HEK293 (cell line): ENCODE measurements around the gene FMN1.

ENCODE experiments used
- CTCF ChIA-PET: fragments of 350-600 bp; formaldehyde crosslinking; extraction: SDS; loops from one replicate; lab custom pipeline; 2021; ENCODE audit warnings: antibody characterized with exemption; lab: Yijun Ruan, JAX
- POLR2A ChIA-PET: fragments of 300-600 bp; formaldehyde crosslinking; extraction: SDS; loops from one replicate; lab custom pipeline; 2020; ENCODE audit warnings: antibody characterized with exemption, inconsistent platforms; lab: Yijun Ruan, JAX
- H3K27ac ChIP-seq: fragments of 200-500 bp; sonication (Bioruptor generic); 2 replicates; pipeline ENCODE4 v1.5.1; 2014; ENCODE audit warnings: low read depth, low read length, control low read depth, inconsistent platforms; ENCODE audit errors: extremely low read depth
- H3K36me3 ChIP-seq, 2 experiments: fragments of 200-500 bp in 1 of 2; sonication (Bioruptor generic) in 1 of 2; 1 replicate in 1 of 2; 2 replicates in 1 of 2; pipeline ENCODE4 v1.5.1; 2014 to 2017; ENCODE audit warnings: inconsistent platforms in 2 of 2, low read length in 2 of 2; ENCODE audit not compliant: control insufficient read depth in 2 of 2, insufficient read depth in 1 of 2
- H3K4me1 ChIP-seq: fragments of 200-500 bp; sonication (Bioruptor generic); 2 replicates; pipeline ENCODE4 v1.5.1; 2014; ENCODE audit warnings: mild to moderate bottlenecking, low read length, inconsistent platforms; ENCODE audit not compliant: control insufficient read depth, insufficient read depth
- H3K4me3 ChIP-seq: 2 replicates; pipeline ENCODE4 v1.5.1; 2011; ENCODE audit warnings: low read depth, mild to moderate bottlenecking, control low read depth, low read length, moderate library complexity
- H3K9me3 ChIP-seq: fragments of 200-500 bp; sonication (Bioruptor generic); 2 replicates; pipeline ENCODE4 v1.5.1; 2014; ENCODE audit warnings: low read depth, low read length, inconsistent platforms; ENCODE audit not compliant: control insufficient read depth, insufficient read depth
- BCL11B ChIP-seq: fragments of 450-650 bp; formaldehyde crosslinking; IDR thresholded peaks from 2 replicates; pipeline ENCODE4 v1.5.1; 2016; ENCODE audit warnings: low read depth, missing biosample characterization, missing genetic modification characterization
- FEZF1 ChIP-seq: fragments of 450-650 bp; formaldehyde crosslinking; IDR thresholded peaks from 2 replicates; pipeline ENCODE4 v1.5.1; 2016; ENCODE audit warnings: missing biosample characterization, missing genetic modification characterization
- MZF1 ChIP-seq: fragments of 450-650 bp; formaldehyde crosslinking; IDR thresholded peaks from 2 replicates; pipeline ENCODE4 v1.5.1; 2017; ENCODE audit warnings: missing biosample characterization, missing genetic modification characterization, borderline replicate concordance
- OSR2 ChIP-seq: fragments of 450-650 bp; formaldehyde crosslinking; IDR thresholded peaks from 2 replicates; pipeline ENCODE4 v1.5.1; 2016; ENCODE audit warnings: missing biosample characterization, missing genetic modification characterization
- SCRT1 ChIP-seq: fragments of 450-650 bp; formaldehyde crosslinking; IDR thresholded peaks from 2 replicates; pipeline ENCODE4 v1.5.1; 2016; ENCODE audit warnings: missing biosample characterization, missing genetic modification characterization, borderline replicate concordance
- SP7 ChIP-seq: fragments of 450-650 bp; formaldehyde crosslinking; IDR thresholded peaks from 2 replicates; pipeline ENCODE4 v1.5.1; 2016; ENCODE audit warnings: missing biosample characterization, missing genetic modification characterization
- WT1 ChIP-seq: fragments of 450-650 bp; formaldehyde crosslinking; IDR thresholded peaks from 2 replicates; pipeline ENCODE4 v1.5.1; 2016; ENCODE audit warnings: missing biosample characterization, missing genetic modification characterization
- ZBTB21 ChIP-seq: fragments of 450-650 bp; formaldehyde crosslinking; IDR thresholded peaks from 2 replicates; pipeline ENCODE4 v1.5.1; 2017; ENCODE audit warnings: missing biosample characterization, missing genetic modification characterization
- ZEB2 ChIP-seq: fragments of 450-650 bp; formaldehyde crosslinking; IDR thresholded peaks from 2 replicates; pipeline ENCODE4 v1.5.1; 2016; ENCODE audit warnings: missing biosample characterization, missing genetic modification characterization
- ZIC2 ChIP-seq: fragments of 450-650 bp; formaldehyde crosslinking; IDR thresholded peaks from 2 replicates; pipeline ENCODE4 v1.5.1; 2016; ENCODE audit warnings: missing biosample characterization, missing genetic modification characterization
- ZNF10 ChIP-seq: fragments of 450-650 bp; formaldehyde crosslinking; IDR thresholded peaks from 2 replicates; pipeline ENCODE4 v1.5.1; 2017; ENCODE audit warnings: missing biosample characterization, missing genetic modification characterization
- ZNF211 ChIP-seq: fragments of 450-650 bp; formaldehyde crosslinking; IDR thresholded peaks from 2 replicates; pipeline ENCODE4 v1.5.1; 2016; ENCODE audit warnings: low read depth, missing biosample characterization, missing genetic modification characterization
- ZNF704 ChIP-seq: fragments of 450-650 bp; formaldehyde crosslinking; IDR thresholded peaks from 2 replicates; pipeline ENCODE4 v1.5.1; 2016; ENCODE audit warnings: missing biosample characterization, missing genetic modification characterization
- ZNF768 ChIP-seq: fragments of 450-650 bp; formaldehyde crosslinking; IDR thresholded peaks from 2 replicates; pipeline ENCODE4 v1.5.1; 2018; ENCODE audit warnings: missing biosample characterization, mild to moderate bottlenecking, missing genetic modification characterization
- TF ChIP-seq, protein P1 (sequence below): fragments of 450-650 bp; formaldehyde crosslinking; conservative IDR thresholded peaks from 2 replicates; pipeline ENCODE4 v1.5.1; 2016; ENCODE audit warnings: low read depth, missing biosample characterization, missing genetic modification characterization
- TF ChIP-seq, protein P2 (sequence below): fragments of 450-650 bp; formaldehyde crosslinking; IDR thresholded peaks from 2 replicates; pipeline ENCODE4 v1.5.1; 2017; ENCODE audit warnings: missing biosample characterization, missing genetic modification characterization

Gene FMN1

GRCh38 chr15:33126559-33127290 is 67.8 kb downstream of the FMN1 start (continued):
- TF ChIP-seq SP7 = peak; percentile 96
- peak; percentile 99 for TF ChIP-seq FEZF1
- TF ChIP-seq ZEB2 (tag by site-specific recombination) = peak; percentile 86
- peak; percentile 31; the same call in 1 of the 2 replicates for TF ChIP-seq ZBTB21 (tag by site-specific recombination)
- peak; percentile 83 for TF ChIP-seq WT1 (tag by site-specific recombination)
- TF ChIP-seq BCL11B (tag by site-specific recombination) = peak; percentile 75; the same call in 1 of the 2 replicates
- no peak for TF ChIP-seq ZNF211 (tag by site-specific recombination)
- TF ChIP-seq, protein P1, sequence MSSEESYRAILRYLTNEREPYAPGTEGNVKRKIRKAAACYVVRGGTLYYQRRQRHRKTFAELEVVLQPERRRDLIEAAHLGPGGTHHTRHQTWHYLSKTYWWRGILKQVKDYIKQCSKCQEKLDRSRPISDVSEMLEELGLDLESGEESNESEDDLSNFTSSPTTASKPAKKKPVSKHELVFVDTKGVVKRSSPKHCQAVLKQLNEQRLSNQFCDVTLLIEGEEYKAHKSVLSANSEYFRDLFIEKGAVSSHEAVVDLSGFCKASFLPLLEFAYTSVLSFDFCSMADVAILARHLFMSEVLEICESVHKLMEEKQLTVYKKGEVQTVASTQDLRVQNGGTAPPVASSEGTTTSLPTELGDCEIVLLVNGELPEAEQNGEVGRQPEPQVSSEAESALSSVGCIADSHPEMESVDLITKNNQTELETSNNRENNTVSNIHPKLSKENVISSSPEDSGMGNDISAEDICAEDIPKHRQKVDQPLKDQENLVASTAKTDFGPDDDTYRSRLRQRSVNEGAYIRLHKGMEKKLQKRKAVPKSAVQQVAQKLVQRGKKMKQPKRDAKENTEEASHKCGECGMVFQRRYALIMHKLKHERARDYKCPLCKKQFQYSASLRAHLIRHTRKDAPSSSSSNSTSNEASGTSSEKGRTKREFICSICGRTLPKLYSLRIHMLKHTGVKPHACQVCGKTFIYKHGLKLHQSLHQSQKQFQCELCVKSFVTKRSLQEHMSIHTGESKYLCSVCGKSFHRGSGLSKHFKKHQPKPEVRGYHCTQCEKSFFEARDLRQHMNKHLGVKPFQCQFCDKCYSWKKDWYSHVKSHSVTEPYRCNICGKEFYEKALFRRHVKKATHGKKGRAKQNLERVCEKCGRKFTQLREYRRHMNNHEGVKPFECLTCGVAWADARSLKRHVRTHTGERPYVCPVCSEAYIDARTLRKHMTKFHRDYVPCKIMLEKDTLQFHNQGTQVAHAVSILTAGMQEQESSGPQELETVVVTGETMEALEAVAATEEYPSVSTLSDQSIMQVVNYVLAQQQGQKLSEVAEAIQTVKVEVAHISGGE (tag by site-specific recombination) = peak; percentile 51
- peak; percentile 79; the same call in 1 of the 2 replicates for TF ChIP-seq SCRT1 (tag by site-specific recombination)
- TF ChIP-seq ZIC2 = peak; percentile 67

- peak overlapping the region; percentile 64; the same call in 1 of the 2 replicates for H3K27ac ChIP-seq
- CTCF ChIA-PET = interaction anchor here (0.6 to 0.9 kb wide), 2 partner anchors 22 to 118 kb away, joined by 3 to 6 read pairs; no protein-coding TSS in a partner anchor
Observed at GRCh38 chr15:33125894-33126537, 68.5 kb downstream of the FMN1 start.

More at GRCh38 chr15:33125894-33126537, 68.5 kb downstream of the FMN1 start:
- Histone ChIP-seq H3K4me1 (peaks cover 16% of the 10 kb centered on the region), H3K9me3 (no peaks in the 10 kb centered on the region), H3K36me3 (no peaks in the 10 kb centered on the region), H3K4me3 (no peak overlapping the region)
- POLR2A ChIA-PET = no interaction called here
- TF ChIP-seq ZNF768 (tag by site-specific recombination) (no peak), OSR2 (tag by site-specific recombination) (peak; percentile 44; the same call in 1 of the 2 replicates), MZF1 (tag by site-specific recombination) (no peak), WT1 (tag by site-specific recombination) (no peak), SP7 (peak; percentile 52), ZNF10 (no peak), ZNF704 (tag by site-specific recombination) (no peak)
- TF ChIP-seq, protein P2, sequence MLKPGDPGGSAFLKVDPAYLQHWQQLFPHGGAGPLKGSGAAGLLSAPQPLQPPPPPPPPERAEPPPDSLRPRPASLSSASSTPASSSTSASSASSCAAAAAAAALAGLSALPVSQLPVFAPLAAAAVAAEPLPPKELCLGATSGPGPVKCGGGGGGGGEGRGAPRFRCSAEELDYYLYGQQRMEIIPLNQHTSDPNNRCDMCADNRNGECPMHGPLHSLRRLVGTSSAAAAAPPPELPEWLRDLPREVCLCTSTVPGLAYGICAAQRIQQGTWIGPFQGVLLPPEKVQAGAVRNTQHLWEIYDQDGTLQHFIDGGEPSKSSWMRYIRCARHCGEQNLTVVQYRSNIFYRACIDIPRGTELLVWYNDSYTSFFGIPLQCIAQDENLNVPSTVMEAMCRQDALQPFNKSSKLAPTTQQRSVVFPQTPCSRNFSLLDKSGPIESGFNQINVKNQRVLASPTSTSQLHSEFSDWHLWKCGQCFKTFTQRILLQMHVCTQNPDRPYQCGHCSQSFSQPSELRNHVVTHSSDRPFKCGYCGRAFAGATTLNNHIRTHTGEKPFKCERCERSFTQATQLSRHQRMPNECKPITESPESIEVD = peak; percentile 69
- TF ChIP-seq, all 188 proteins: peak for 3
